A549 (cell line): ENCODE measurements around the gene SLC7A11. TPM values are rescaled to one million over a fixed set of nuclear protein-coding genes. Genes with fewer than 3 reads are reported as not detected.

Experiments used
- ATAC-seq, 2 experiments: fragments of 200-7000 bp in 1 of 2; fragments of >200 bp in 1 of 2; cut with Nextera tagmentation in 1 of 2; cut with Tn5 transposase in 1 of 2; 3 replicates each; pipeline versions ENCODE4 v1.8.0 to v1.9.1; 2018 to 2020; ENCODE audit warnings: mild to moderate bottlenecking in 1 of 2, moderate library complexity in 1 of 2
- CTCF ChIA-PET: fragments of 300-600 bp; sonication (Branson Sonifier 250); formaldehyde crosslinking; extraction: SDS; loops from one replicate; lab custom pipeline; 2021; ENCODE audit warnings: antibody characterized with exemption, inconsistent platforms; lab: Yijun Ruan, JAX
- POLR2A ChIA-PET: fragments of 350-600 bp; formaldehyde crosslinking; extraction: SDS; loops from one replicate; lab custom pipeline; 2021; ENCODE audit warnings: antibody characterized with exemption, inconsistent platforms; lab: Yijun Ruan, JAX
- DNase-seq, 2 experiments: peaks; one replicate each; pipeline versions ENCODE4 v3.0.0 to v3.0.0-alpha.2; 2011 to 2016; ENCODE audit warnings: low read depth in 1 of 2, low spot score in 1 of 2
- FAIRE-seq: peaks from 2 replicates; lab custom pipeline; 2011; peaks lifted over from hg19 to GRCh38; lab: Jason Lieb, UNC
- H3K27ac ChIP-seq, 2 experiments: fragments of >200 bp; sonication (Bioruptor Twin); formaldehyde crosslinking; 3 replicates each; pipeline ENCODE4 v1.5.1; 2016 to 2017
- H3K4me1 ChIP-seq: fragments of >200 bp; sonication (Bioruptor Twin); formaldehyde crosslinking; 3 replicates; pipeline ENCODE4 v1.6.1; 2016
- H3K4me2 ChIP-seq: fragments of >200 bp; sonication (Bioruptor Twin); formaldehyde crosslinking; 3 replicates; pipeline ENCODE4 v1.6.1; 2016
- H3K4me3 ChIP-seq: fragments of >200 bp; sonication (Bioruptor Twin); formaldehyde crosslinking; 3 replicates; pipeline ENCODE4 v1.5.1; 2016
- H3K9me3 ChIP-seq: fragments of >200 bp; sonication (Bioruptor Twin); formaldehyde crosslinking; 3 replicates; pipeline ENCODE4 v1.6.1; 2016
- BHLHE40 ChIP-seq: IDR thresholded peaks from 2 replicates; pipeline ENCODE4 v1.6.1; 2012; ENCODE audit warnings: low read depth, low read length, inconsistent platforms
- CBX2 ChIP-seq: fragments of 200-600 bp; sonication (generic); IDR thresholded peaks from 2 replicates; pipeline ENCODE4 v1.6.1; 2016; ENCODE audit warnings: low read depth, mild to moderate bottlenecking, borderline replicate concordance
- CBX8 ChIP-seq: fragments of 200-600 bp; sonication (generic); IDR thresholded peaks from 2 replicates; pipeline ENCODE4 v1.6.1; 2016
- CHD2 ChIP-seq: fragments of 150-350 bp; IDR thresholded peaks from 2 replicates; pipeline ENCODE4 v1.6.1; 2014; ENCODE audit warnings: low read length; ENCODE audit not compliant: partially characterized antibody
- CHD4 ChIP-seq: fragments of 200-600 bp; sonication (generic); IDR thresholded peaks from 2 replicates; pipeline ENCODE4 v1.6.1; 2016; ENCODE audit warnings: antibody characterized with exemption, mild to moderate bottlenecking, borderline replicate concordance
- EHF ChIP-seq: fragments of 250-450 bp; sonication (Bioruptor Pico); IDR thresholded peaks from 2 replicates; pipeline ENCODE4 v1.5.0; 2020; ENCODE audit warnings: mild to moderate bottlenecking
- EHMT2 ChIP-seq: fragments of 200-600 bp; sonication (generic); IDR thresholded peaks from 2 replicates; pipeline ENCODE4 v1.6.1; 2016; ENCODE audit warnings: antibody characterized with exemption, low read depth, mild to moderate bottlenecking, moderate library complexity
- EP300 ChIP-seq, 2 experiments: fragments of >200 bp; sonication (Bioruptor Twin); formaldehyde crosslinking; IDR thresholded peaks; 2 replicates in 1 of 2; 3 replicates in 1 of 2; pipeline ENCODE4 v1.6.1; 2016 to 2017
- ESRRA ChIP-seq: fragments of 150-350 bp; IDR thresholded peaks from 2 replicates; pipeline ENCODE4 v1.6.1; 2014; ENCODE audit warnings: mild to moderate bottlenecking, low read length, borderline replicate concordance
- FOSL2 ChIP-seq, 2 experiments: fragments of 450-650 bp in 1 of 2; fragments of >200 bp in 1 of 2; sonication (Bioruptor Twin) in 1 of 2; formaldehyde crosslinking; IDR thresholded peaks; 2 replicates each; pipeline versions ENCODE4 v1.5.0 to v1.6.1; 2016 to 2020; ENCODE audit warnings: mild to moderate bottlenecking in 1 of 2, moderate library complexity in 1 of 2
- GATA3 ChIP-seq: IDR thresholded peaks from 2 replicates; pipeline ENCODE4 v1.6.1; 2012; ENCODE audit warnings: borderline replicate concordance
- HDAC2 ChIP-seq: fragments of 200-600 bp; sonication (generic); IDR thresholded peaks from 2 replicates; pipeline ENCODE4 v1.6.1; 2016
- HOXA7 ChIP-seq: fragments of 250-450 bp; sonication (Bioruptor Pico); IDR thresholded peaks from 2 replicates; pipeline ENCODE4 v1.5.0; 2020; ENCODE audit warnings: mild to moderate bottlenecking, moderate library complexity
- HOXB13 ChIP-seq: fragments of 250-450 bp; sonication (Bioruptor Pico); IDR thresholded peaks from 2 replicates; pipeline ENCODE4 v1.5.0; 2020; ENCODE audit warnings: low read depth, mild to moderate bottlenecking, moderate library complexity
- KDM1A ChIP-seq: fragments of 200-600 bp; sonication (generic); IDR thresholded peaks from 2 replicates; pipeline ENCODE4 v1.6.1; 2016; ENCODE audit warnings: low read depth, mild to moderate bottlenecking
- NPAS2 ChIP-seq: fragments of 250-450 bp; sonication (Bioruptor Pico); IDR thresholded peaks from 2 replicates; pipeline ENCODE4 v1.8.0; 2022; ENCODE audit warnings: mild to moderate bottlenecking, moderate library complexity, borderline replicate concordance
- NR3C1 ChIP-seq: fragments of >200 bp; sonication (Bioruptor Twin); formaldehyde crosslinking; IDR thresholded peaks from 3 replicates; pipeline ENCODE4 v1.6.1; 2017
- RAD21 ChIP-seq, 2 experiments: fragments of >200 bp in 1 of 2; sonication (Bioruptor Twin) in 1 of 2; formaldehyde crosslinking in 1 of 2; IDR thresholded peaks in 1 of 2; conservative IDR thresholded peaks in 1 of 2; 2 replicates in 1 of 2; 3 replicates in 1 of 2; pipeline ENCODE4 v1.6.1; 2012 to 2018; ENCODE audit warnings: inconsistent platforms in 1 of 2
- RCOR1 ChIP-seq: fragments of 150-350 bp; IDR thresholded peaks from 2 replicates; pipeline ENCODE4 v1.6.1; 2014; ENCODE audit warnings: antibody characterized with exemption, low read length, low read depth
- RFX5 ChIP-seq: fragments of 450-650 bp; IDR thresholded peaks from 2 replicates; pipeline ENCODE4 v1.7.1; 2014; ENCODE audit warnings: antibody characterized with exemption, mild to moderate bottlenecking, moderate library complexity
- TFCP2L1 ChIP-seq: fragments of 250-450 bp; sonication (Bioruptor Pico); IDR thresholded peaks from 2 replicates; pipeline ENCODE4 v1.5.0; 2021; ENCODE audit warnings: mild to moderate bottlenecking
- TP53 ChIP-seq: fragments of 250-450 bp; sonication (Bioruptor Pico); IDR thresholded peaks from 2 replicates; pipeline ENCODE4 v1.5.0; 2021; ENCODE audit warnings: mild to moderate bottlenecking, moderate library complexity
- ZC3H11A ChIP-seq: fragments of 450-650 bp; IDR thresholded peaks from 2 replicates; pipeline ENCODE4 v1.6.1; 2014; ENCODE audit warnings: antibody characterized with exemption, mild to moderate bottlenecking
- WGBS: methylation state at CpG from one replicate; pipeline ENCODE4 v1.1.6; 2017; ENCODE audit errors: missing lambda C conversion rate; 5-methylcytosine and 5-hydroxymethylcytosine counted together
- polyA minus RNA-seq: library from RNA; depleted of rRNA, polyadenylated mRNA; stranded (reverse); fragments of >200 nt; gene quantifications from 2 replicates; pipeline ENCODE4 v1.2.3, GENCODE V29; 2011; rRNA and poly(A)+ RNA removed
- polyA plus RNA-seq, 4 experiments: library from polyadenylated mRNA; depleted of rRNA in 3 of 4; stranded (reverse); fragments of >200 nt; fragmentation: RNase III in 1 of 4; extraction: RNeasy Plus Mini Kit Qiagen cat#74134 plus additional on column Dnase treatment in 1 of 4; gene quantifications; 2 replicates in 3 of 4; 3 replicates in 1 of 4; pipeline ENCODE4 v1.2.3, GENCODE V29; 2011 to 2017
- TF ChIP-seq, protein P1 (sequence below): fragments of 250-450 bp; sonication (Bioruptor Pico); IDR thresholded peaks from 2 replicates; pipeline ENCODE4 v1.5.0; 2021; ENCODE audit warnings: mild to moderate bottlenecking, moderate library complexity, borderline replicate concordance
- TF ChIP-seq, protein P2 (sequence below): IDR thresholded peaks from 2 replicates; pipeline ENCODE4 v1.6.1; 2012
- TF ChIP-seq, protein P3 (sequence below): IDR thresholded peaks from 2 replicates; pipeline ENCODE4 v1.6.1; 2012; ENCODE audit warnings: low read depth, borderline replicate concordance
- TF ChIP-seq, protein P4 (sequence below): IDR thresholded peaks from 2 replicates; pipeline ENCODE4 v1.6.1; 2012
- TF ChIP-seq, protein P5 (sequence below): fragments of 250-450 bp; sonication (Bioruptor Pico); IDR thresholded peaks from 2 replicates; pipeline ENCODE4 v1.5.0; 2020; ENCODE audit warnings: low read depth, mild to moderate bottlenecking, moderate library complexity
- TF ChIP-seq, protein P6 (sequence below): fragments of 150-350 bp; IDR thresholded peaks from 2 replicates; pipeline ENCODE4 v1.6.1; 2014; ENCODE audit warnings: low read depth, mild to moderate bottlenecking, low read length
- TF ChIP-seq, protein P7 (sequence below): fragments of 450-650 bp; IDR thresholded peaks from 2 replicates; pipeline ENCODE4 v1.6.1; 2014; ENCODE audit warnings: antibody characterized with exemption
- TF ChIP-seq, protein P8 (sequence below): fragments of >200 bp; sonication (Bioruptor Twin); formaldehyde crosslinking; IDR thresholded peaks from 3 replicates; pipeline ENCODE4 v1.6.1; 2016

Gene SLC7A11
- polyA plus RNA-seq (2011; rRNA removed) (125 and 161 TPM in 2 replicates), polyA plus RNA-seq (2017; fragmentation: RNase III; extraction: RNeasy Plus Mini Kit Qiagen cat#74134 plus additional on column Dnase treatment) (52.0 to 53.9 TPM (median 52.4 TPM) in 3 replicates), polyA minus RNA-seq (201 and 266 TPM in 2 replicates)
- polyA plus RNA-seq (2012; cell fraction: cytosol; rRNA removed) = 16.0 and 18.3 TPM in 2 replicates
- 15.2 and 26.8 TPM in 2 replicates for polyA plus RNA-seq (2012; cell fraction: nucleus; rRNA removed)

DNA sequence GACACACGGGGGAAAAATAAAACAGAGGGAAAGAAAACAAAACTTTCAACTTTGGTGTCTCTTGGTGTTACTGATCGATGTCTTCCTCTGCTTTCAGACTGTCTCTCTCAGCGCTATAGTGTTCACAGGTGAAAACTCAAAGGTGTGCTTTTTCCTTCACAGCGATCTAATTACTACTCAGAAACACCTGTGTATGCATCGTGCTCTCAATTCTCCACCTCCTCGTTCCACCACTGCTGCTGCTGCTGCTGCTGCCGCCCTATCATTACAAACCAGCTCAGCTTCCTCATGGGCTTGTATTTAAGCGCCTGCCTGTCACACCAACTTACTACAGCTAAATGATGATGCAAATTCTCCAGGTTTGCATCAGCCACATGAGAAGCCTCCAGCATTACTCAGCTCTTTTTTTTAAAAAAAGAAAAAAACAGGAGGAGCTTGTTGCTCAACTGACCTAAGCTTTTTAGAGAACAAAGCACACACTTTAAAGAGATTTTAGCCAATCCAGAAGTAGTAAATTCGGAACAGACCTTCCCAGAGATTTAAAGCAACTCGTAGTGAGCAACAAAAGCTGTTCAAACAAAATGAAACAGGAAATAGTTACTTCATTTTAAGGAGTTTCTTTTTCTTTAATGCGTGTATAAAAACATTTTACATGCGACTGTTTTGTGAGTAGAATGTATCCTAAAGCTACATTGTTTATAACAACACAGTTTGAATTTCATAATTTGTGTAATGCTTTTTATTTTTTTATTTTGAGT, at the start of gene SLC7A11:
Gene SLC7A11 (minus strand): TSS at position 274 of the 758 bp plus-strand sequence. CDS start 280 bp downstream, outside the sequence.
- peak within 1 kb of the TSS; percentile 84 for H3K4me3 ChIP-seq
- peak within 1 kb of the TSS; percentile 98 to 99 for H3K27ac ChIP-seq
- peak within 1 kb of the TSS; percentile 85 for H3K4me2 ChIP-seq
- peaks cover 22% of the 10 kb centered on the region for H3K4me1 ChIP-seq
- 2% methylated on average over 12 of the region's 12 CpGs for WGBS
- H3K9me3 ChIP-seq = no peaks in the 10 kb centered on the region
- ATAC-seq = peak; percentile 87 to 96
- CTCF ChIA-PET = interaction anchor here (1.8 kb wide), 1 partner anchor 13 kb away, joined by 5 read pairs; no protein-coding TSS in a partner anchor
- FAIRE-seq = peak; percentile 89
- POLR2A ChIA-PET = interaction anchor here (0.6 to 1.9 kb wide), 12 partner anchors 10 to 313 kb away, joined by 3 to 8 read pairs (median 4); no protein-coding TSS in a partner anchor
- peak; percentile 20 to 97 for DNase-seq
- TF ChIP-seq, protein P1, sequence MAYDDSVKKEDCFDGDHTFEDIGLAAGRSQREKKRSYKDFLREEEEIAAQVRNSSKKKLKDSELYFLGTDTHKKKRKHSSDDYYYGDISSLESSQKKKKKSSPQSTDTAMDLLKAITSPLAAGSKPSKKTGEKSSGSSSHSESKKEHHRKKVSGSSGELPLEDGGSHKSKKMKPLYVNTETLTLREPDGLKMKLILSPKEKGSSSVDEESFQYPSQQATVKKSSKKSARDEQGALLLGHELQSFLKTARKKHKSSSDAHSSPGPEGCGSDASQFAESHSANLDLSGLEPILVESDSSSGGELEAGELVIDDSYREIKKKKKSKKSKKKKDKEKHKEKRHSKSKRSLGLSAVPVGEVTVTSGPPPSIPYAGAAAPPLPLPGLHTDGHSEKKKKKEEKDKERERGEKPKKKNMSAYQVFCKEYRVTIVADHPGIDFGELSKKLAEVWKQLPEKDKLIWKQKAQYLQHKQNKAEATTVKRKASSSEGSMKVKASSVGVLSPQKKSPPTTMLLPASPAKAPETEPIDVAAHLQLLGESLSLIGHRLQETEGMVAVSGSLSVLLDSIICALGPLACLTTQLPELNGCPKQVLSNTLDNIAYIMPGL (CRISPR knock-in tag) = no peak
- no peak; the same call in 1 of the 2 replicates for TF ChIP-seq TP53 (CRISPR knock-in tag)
- TF ChIP-seq RAD21 (conservative IDR thresholded peaks at IDR 0.05 in 1 of 2, IDR thresholded peaks at IDR 0.05 in 1 of 2) = no peak; a peak in 1 of 5 replicates
- TF ChIP-seq, protein P2, sequence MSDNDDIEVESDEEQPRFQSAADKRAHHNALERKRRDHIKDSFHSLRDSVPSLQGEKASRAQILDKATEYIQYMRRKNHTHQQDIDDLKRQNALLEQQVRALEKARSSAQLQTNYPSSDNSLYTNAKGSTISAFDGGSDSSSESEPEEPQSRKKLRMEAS = peak; percentile 75
- TF ChIP-seq RCOR1 = no peak
- TF ChIP-seq, protein P3, sequence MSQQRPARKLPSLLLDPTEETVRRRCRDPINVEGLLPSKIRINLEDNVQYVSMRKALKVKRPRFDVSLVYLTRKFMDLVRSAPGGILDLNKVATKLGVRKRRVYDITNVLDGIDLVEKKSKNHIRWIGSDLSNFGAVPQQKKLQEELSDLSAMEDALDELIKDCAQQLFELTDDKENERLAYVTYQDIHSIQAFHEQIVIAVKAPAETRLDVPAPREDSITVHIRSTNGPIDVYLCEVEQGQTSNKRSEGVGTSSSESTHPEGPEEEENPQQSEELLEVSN = no peak
- TF ChIP-seq CHD2 = no peak
- no peak for TF ChIP-seq CHD4
- TF ChIP-seq, protein P4, sequence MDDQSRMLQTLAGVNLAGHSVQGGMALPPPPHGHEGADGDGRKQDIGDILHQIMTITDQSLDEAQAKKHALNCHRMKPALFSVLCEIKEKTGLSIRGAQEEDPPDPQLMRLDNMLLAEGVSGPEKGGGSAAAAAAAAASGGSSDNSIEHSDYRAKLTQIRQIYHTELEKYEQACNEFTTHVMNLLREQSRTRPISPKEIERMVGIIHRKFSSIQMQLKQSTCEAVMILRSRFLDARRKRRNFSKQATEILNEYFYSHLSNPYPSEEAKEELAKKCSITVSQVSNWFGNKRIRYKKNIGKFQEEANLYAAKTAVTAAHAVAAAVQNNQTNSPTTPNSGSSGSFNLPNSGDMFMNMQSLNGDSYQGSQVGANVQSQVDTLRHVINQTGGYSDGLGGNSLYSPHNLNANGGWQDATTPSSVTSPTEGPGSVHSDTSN = no peak
- TF ChIP-seq, protein P5, sequence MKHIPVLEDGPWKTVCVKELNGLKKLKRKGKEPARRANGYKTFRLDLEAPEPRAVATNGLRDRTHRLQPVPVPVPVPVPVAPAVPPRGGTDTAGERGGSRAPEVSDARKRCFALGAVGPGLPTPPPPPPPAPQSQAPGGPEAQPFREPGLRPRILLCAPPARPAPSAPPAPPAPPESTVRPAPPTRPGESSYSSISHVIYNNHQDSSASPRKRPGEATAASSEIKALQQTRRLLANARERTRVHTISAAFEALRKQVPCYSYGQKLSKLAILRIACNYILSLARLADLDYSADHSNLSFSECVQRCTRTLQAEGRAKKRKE (CRISPR knock-in tag) = no peak
- no peak for TF ChIP-seq BHLHE40
- TF ChIP-seq CBX8 = no peak
- TF ChIP-seq TFCP2L1 (CRISPR knock-in tag) = 0 out of 2 replicates have a peak, but pooled peaks have one; percentile 74
- no peak for TF ChIP-seq CBX2
- TF ChIP-seq, protein P6, sequence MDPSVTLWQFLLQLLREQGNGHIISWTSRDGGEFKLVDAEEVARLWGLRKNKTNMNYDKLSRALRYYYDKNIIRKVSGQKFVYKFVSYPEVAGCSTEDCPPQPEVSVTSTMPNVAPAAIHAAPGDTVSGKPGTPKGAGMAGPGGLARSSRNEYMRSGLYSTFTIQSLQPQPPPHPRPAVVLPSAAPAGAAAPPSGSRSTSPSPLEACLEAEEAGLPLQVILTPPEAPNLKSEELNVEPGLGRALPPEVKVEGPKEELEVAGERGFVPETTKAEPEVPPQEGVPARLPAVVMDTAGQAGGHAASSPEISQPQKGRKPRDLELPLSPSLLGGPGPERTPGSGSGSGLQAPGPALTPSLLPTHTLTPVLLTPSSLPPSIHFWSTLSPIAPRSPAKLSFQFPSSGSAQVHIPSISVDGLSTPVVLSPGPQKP = no peak
- no peak for TF ChIP-seq RFX5
- TF ChIP-seq KDM1A = no peak
- no peak for TF ChIP-seq EHF
- TF ChIP-seq ZC3H11A = no peak
- TF ChIP-seq ESRRA = no peak
- TF ChIP-seq HOXA7 (CRISPR knock-in tag) = peak; percentile 87
- TF ChIP-seq, protein P7, sequence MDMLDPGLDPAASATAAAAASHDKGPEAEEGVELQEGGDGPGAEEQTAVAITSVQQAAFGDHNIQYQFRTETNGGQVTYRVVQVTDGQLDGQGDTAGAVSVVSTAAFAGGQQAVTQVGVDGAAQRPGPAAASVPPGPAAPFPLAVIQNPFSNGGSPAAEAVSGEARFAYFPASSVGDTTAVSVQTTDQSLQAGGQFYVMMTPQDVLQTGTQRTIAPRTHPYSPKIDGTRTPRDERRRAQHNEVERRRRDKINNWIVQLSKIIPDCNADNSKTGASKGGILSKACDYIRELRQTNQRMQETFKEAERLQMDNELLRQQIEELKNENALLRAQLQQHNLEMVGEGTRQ = no peak
- no peak for TF ChIP-seq HDAC2
- TF ChIP-seq HOXB13 (CRISPR knock-in tag) = no peak
- no peak; the same call in 1 of the 2 replicates for TF ChIP-seq GATA3
- no peak for TF ChIP-seq EHMT2
- TF ChIP-seq EP300 (IDR thresholded peaks at IDR 0.05) = peak; percentile 54 to 71; a peak in 2 of 5 replicates
- TF ChIP-seq FOSL2 (IDR thresholded peaks at IDR 0.05) = no peak
- TF ChIP-seq FOSL2 (CRISPR knock-in tag; IDR thresholded peaks at IDR 0.05) = peak; percentile 83
- TF ChIP-seq NR3C1 = no peak
- no peak for TF ChIP-seq NPAS2
- TF ChIP-seq, protein P8, sequence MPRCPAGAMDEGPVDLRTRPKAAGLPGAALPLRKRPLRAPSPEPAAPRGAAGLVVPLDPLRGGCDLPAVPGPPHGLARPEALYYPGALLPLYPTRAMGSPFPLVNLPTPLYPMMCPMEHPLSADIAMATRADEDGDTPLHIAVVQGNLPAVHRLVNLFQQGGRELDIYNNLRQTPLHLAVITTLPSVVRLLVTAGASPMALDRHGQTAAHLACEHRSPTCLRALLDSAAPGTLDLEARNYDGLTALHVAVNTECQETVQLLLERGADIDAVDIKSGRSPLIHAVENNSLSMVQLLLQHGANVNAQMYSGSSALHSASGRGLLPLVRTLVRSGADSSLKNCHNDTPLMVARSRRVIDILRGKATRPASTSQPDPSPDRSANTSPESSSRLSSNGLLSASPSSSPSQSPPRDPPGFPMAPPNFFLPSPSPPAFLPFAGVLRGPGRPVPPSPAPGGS = peak; percentile 82; the same call in 2 of the 3 replicates
